NCI-H2171 treated with DMSO at 0.1 percent for 48 hours (cell line): ENCODE data around the gene TRIM10.
A peak's percentile ranks its signal among the peaks of the same experiment; 100 is the strongest.
"Not testable (repeated sequence)": the region's sequence is repeated elsewhere in the genome, so short reads cannot be mapped to it uniquely, and the experiment has no call there.

ENCODE experiments used
- DNase-seq: peaks from one replicate; lab custom pipeline; 2025; lab: John Stamatoyannopoulos, UW

The TRIM10 gene

DNA sequence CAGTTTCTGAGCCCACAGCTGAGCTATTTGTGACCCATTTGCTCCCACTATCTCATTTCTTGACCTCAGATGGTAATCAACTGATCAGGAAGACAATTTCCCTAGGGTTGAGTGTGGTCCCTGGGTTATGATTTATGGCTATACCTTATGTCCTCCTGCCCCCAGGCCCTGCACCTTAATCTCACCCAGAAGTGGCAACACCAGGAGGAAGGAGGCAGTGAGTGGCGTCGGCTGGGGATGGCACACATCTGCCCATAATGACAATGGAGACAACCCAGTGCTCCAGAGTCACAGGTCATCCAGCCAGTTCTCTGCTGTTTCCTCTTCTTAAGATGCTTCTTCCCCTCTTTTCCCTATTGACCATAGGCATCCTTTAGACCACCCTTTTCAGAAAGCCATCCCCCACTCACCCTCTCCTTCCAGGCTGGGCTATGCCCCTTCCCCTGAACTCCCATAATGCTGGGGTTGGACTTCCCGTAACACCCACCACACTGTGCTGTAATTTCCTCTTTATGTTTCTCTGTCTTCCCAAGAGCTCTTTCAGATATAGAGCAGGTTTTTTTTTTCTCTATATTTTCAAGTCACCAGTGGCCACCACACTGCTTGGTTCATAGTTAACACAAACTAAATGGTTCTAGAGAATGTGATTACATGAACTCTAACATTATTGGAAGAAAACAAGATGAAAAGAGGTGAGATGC lies 8.0 kb downstream of the TRIM10 start:
- DNase-seq: no peak

DNA sequence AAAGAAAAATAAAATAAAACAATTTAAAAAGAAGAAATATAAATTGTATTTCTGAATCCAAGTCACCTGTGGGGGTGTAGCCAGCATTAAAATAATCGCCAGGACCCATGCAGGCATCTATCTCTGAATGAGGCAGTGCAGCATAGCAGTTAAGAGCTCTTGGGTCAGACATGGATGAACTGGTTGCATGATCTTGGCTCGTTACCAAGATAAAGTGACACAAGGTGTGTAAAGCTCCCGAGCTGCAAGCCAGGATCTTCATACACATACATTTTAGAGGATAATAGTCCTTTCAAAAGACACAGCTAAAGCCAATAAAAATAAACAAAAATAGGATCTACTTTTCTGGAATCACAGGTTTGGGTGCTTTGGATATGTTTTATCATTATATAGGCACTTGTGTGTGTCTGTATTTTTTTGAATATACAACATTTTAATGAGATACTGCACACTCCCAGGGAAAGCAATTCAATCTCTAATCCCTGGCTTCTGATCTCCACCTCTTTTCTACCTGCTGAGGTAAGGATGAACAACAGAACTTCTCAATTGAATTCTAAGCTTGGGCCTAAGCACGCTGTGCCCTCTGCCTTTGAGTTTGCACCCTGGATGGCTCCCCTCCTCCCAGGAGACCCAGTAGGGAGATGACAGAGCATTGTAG lies 8.9 kb downstream of the TRIM10 start:
- no peak for DNase-seq

- no peak for DNase-seq
Measured at GRCh38 chr6:30151580-30151979, 9.4 kb downstream of the TRIM10 start.

DNA sequence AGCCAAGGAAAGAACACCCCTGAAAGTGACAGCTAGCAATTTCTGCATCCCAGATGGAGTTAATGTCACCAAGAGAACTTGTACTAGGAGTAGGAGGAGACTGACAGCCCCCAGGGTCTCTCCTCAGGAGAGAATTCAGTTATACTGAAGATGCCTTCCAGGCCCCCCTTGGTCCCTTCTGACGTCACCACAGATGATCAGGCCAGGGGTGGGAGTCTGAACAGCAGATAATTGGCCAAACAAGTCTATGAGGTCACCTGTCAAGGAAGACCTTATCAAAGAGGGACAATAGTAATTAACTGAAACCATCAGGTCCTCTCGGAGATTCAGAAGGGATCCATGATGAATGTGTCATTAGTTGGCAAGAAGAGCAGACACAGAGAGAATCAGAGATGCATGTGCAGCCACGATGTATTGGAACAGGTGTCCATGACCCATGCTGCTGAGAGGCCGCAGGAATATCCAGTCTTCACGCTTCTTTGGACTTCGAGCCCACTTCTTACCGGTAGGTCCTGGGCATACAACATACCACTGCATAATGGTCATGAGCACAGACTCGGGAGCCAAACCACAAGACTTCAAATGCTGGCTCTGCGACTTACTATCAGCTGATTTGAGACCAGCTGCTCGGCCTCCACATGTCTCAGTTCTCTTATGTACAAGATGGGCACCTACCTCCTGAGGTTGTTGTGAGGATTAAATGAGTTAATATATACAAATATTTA lies 10.2 kb downstream of the TRIM10 start:
- DNase-seq: no peak

GRCh38 chr6:30149858-30150550 lies 11.0 kb downstream of the TRIM10 start:
- DNase-seq: no peak

GRCh38 chr6:30149234-30149633 lies 11.8 kb downstream of the TRIM10 start:
- no peak for DNase-seq

GRCh38 chr6:30147096-30147495 lies 13.9 kb downstream of the TRIM10 start:
- DNase-seq: no peak

- no peak for DNase-seq
Measured at GRCh38 chr6:30145818-30146217, 15.2 kb downstream of the TRIM10 start.

DNA sequence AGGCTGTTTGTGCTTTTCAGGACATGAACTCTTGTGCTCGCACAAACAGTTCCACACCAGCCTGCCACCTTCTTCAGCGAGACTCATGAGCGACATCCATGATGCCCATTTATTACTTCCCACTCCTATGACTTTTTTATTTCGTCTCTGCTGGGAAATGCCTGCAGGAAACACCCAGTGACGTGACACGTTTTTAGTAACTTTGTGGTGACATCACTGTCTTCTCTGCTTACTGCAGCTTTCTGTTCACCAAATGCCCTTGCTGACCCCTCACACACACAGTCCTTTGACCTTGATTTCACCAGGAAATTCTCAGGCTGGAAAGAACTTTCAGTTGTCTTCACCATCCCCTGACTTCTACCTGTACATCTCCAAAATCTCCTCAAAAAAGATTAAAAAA lies 16.2 kb downstream of the TRIM10 start:
- DNase-seq: no peak

GRCh38 chr6:30143780-30144179 lies 17.2 kb downstream of the TRIM10 start:
- no peak for DNase-seq

DNA sequence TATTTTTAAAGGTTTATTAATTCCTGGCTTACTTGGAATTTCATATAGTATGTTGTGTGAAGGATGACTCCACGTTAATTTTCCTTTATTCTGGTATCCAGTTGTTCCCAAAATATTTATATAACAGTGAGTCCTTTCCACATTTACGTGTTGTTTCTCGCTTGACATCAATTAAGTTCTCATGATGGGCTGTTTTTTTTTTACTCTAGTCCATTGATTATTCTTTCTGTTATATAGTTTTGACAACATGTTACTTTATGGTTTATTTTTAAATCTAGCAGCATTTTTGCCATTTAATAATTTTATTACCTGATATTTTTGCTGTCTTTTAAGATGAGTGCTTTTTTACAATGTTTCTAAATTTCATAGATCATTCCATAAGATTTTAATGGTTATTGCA lies 18.3 kb downstream of the TRIM10 start:
- no peak for DNase-seq

GRCh38 chr6:30140240-30140639 lies 20.8 kb downstream of the TRIM10 start:
- DNase-seq: not testable (repeated sequence)

DNA sequence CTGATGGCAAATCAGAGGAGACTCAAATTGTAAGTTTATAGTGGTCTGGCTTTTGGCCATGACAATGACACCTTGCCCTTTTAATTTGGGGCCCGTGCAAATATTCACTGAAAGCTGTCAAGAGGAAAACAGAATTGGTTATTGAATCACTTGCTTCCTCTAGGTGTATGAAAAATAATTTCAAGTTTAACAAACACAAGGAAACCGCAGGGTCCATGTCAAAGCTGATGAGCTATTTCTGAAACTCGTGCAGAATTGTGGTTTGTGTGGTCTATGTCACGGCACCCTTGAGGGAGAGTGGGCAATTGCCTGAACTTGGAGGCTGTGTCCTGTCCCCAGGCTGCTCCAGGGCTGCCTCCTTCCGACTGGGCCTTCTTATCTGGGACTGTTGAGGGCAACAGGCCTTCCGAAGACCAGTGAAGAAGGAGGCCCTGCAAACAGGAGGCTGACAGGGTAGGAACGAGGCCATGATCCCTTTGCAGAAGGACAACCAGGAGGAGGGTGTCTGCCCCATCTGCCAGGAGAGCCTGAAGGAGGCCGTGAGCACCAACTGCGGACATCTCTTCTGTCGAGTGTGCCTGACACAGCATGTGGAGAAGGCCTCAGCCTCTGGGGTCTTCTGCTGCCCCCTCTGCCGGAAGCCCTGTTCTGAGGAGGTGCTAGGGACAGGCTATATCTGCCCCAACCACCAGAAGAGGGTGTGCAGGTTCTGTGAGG lies 24.3 kb downstream of the TRIM10 start:
- DNase-seq: no peak

DNA sequence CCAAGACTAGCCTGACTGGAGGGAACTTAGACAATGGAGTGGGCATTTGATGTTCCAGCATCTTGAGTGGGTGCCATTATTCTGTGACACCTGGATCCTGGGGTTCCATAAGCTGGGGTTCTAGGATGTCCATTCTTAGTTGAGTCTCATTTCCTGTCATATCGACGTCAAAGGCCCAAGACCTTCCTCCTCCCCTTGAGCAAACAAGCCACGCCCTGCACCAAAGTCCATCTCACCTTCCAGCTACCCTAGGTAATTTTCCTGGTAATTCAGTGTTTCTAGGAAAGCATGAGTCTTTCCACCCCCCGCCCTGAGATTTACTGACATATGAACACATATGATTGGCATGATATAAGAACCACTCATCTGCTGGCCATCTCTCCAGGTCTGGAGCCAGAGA lies 25.3 kb downstream of the TRIM10 start, which contains the start of gene TRIM40:
TSS of gene TRIM40 (plus strand) at position 384 of the 400 bp plus-strand sequence. CDS start 897 bp downstream, outside the sequence.
- DNase-seq: no peak

- DNase-seq: no peak
Measured at GRCh38 chr6:30135147-30135546, 25.9 kb downstream of the TRIM10 start.

DNA sequence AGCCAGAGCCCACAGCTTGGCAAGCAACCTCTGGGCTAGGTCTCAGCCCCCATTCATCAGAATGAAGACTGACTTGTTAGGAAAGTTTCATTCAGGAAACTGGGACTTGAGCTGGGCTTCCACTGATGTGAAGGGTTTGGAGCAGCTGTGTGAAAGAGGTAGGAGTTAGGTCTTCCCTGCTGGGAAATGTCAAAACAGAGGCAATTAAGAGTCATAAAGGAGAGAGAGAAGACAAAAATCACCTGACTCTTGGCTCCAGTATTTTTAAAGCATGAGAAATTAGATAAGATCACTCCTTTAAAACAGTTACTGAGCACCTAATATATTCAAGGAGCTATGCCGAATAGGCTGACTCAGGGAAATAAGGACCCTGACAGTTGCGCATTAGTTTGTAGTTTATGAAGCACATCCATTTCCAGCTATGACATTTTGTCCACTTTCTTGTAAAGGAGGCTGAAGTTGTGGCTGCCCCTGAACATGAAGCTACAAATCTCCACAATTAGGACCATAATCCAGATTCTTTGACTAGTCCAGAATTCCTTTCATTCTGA lies 29.0 kb downstream of the TRIM10 start:
- no peak for DNase-seq

- DNase-seq: peak; percentile 76
Measured at GRCh38 chr6:30130887-30131862, 29.8 kb downstream of the TRIM10 start.

- DNase-seq: no peak
Measured at GRCh38 chr6:30130179-30130679, 30.8 kb downstream of the TRIM10 start.

DNA sequence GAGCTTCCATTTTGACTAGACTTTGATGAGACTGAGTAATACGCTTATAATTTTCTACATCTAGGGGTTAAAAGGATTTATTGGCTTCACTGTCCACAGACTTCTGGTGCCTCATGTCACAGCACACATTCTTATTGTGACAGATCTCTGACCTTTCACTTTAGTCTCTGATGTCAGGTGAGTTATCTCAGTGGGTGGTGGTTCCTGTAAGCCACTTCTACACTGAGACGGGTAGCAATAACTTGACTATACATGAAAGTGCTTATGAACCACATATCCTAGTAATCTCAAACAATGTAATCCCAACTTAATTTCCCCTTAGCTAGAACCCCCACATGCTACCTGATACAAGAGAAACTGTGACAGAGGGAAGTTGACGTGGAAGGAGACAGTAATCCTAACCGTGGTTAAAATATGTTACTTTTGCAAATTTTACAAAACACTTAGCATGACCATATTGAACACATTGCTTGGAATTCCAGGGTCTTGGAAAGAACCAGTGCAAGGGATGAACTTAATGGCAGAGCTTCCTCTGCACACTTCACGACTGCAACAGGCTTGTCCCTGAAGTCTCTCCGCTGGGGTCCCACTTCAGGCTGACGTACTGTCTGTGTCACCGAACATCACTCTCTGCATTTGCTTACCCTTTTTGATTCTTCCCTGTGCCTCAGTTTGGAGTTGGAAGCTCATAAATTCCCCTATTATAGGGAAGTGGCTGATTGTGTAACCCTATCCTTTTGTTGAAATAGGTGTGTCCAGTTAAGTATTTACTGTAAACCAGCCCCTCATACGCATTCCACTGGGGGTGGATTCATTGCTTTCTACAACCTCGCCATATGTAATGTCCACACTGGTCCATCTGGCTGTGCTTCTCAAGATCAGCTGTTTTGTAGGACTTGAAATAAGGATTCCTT lies 31.5 kb downstream of the TRIM10 start:
- DNase-seq: no peak
